Nephron (organoid): ENCODE measurements around the gene ELK3.
A peak's percentile ranks its signal among the peaks of the same experiment; 100 is the strongest.

Source experiments
- H3K27ac Mint-ChIP-seq, 3 experiments: 2 replicates each; pipeline ENCODE4 v1.8.0; 2020; ENCODE audit warnings: mixed read lengths in 3 of 3, mild to moderate bottlenecking in 2 of 3, moderate library complexity in 1 of 3
- H3K27me3 Mint-ChIP-seq: 2 replicates; pipeline ENCODE4 v1.8.0; 2021; ENCODE audit warnings: low read depth, mild to moderate bottlenecking, moderate library complexity, mixed read lengths
- H3K36me3 Mint-ChIP-seq: 2 replicates; pipeline ENCODE4 v1.8.0; 2020; ENCODE audit warnings: low read depth, mixed read lengths
- H3K4me1 Mint-ChIP-seq: 2 replicates; pipeline ENCODE4 v1.8.0; 2020; ENCODE audit warnings: mixed read lengths
- H3K4me3 Mint-ChIP-seq, 3 experiments: 2 replicates each; pipeline ENCODE4 v1.8.0; 2020; ENCODE audit warnings: mild to moderate bottlenecking in 3 of 3, mixed read lengths in 3 of 3, moderate library complexity in 2 of 3
- H3K9me3 Mint-ChIP-seq: 2 replicates; pipeline ENCODE4 v1.8.0; 2020; ENCODE audit warnings: mixed read lengths
- TF ChIP-seq, protein P1 (sequence below), 3 experiments: fragments of 200-600 bp; sonication (generic); IDR thresholded peaks; one replicate each; pipeline ENCODE4 v1.5.0; 2021; ENCODE audit warnings: antibody characterized with exemption in 3 of 3; ENCODE audit not compliant: unreplicated experiment in 3 of 3

ELK3 gene

DNA sequence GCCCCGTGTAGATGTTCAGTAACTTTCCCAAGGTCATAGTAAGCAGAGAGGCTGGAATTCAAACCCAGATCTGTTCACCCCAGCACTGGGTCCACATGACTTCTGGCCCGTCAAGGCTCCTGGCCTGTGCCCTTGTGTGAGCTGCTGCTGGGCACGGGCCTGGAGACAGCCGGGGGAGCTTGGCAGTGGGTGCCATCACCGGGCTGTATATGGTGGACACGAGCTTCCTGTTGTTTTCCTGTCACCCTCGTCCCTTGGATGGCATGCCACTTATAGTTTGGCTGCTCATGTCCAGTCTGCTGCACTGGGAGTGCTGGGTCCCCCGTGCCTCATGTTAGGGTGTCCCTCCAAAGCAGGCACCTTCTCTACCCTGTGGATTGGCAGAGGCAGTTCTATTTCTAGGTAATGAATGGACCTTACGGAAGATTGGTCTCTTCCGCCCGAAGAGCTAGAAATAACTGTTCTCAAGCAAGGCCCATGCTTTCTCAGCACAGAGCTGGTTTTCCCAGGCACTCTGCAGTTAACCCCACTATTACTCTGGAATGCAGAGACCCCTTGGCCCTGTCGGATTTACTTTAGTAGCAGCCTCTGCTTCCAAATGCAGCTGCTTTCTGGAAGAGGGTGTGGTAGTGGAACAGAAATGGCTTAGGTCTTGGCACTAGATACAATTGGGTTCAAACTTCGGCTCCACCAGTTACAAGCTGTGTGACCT, 44.3 kb downstream of the ELK3 start:
- TF ChIP-seq, protein P1, sequence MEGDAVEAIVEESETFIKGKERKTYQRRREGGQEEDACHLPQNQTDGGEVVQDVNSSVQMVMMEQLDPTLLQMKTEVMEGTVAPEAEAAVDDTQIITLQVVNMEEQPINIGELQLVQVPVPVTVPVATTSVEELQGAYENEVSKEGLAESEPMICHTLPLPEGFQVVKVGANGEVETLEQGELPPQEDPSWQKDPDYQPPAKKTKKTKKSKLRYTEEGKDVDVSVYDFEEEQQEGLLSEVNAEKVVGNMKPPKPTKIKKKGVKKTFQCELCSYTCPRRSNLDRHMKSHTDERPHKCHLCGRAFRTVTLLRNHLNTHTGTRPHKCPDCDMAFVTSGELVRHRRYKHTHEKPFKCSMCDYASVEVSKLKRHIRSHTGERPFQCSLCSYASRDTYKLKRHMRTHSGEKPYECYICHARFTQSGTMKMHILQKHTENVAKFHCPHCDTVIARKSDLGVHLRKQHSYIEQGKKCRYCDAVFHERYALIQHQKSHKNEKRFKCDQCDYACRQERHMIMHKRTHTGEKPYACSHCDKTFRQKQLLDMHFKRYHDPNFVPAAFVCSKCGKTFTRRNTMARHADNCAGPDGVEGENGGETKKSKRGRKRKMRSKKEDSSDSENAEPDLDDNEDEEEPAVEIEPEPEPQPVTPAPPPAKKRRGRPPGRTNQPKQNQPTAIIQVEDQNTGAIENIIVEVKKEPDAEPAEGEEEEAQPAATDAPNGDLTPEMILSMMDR (IDR thresholded peaks at IDR 0.05; ENCODE audit: unreplicated experiment in 3 of 3) = no peak
- Mint-ChIP-seq H3K4me3 (no peak overlapping the region), H3K27me3 (no peaks in the 10 kb centered on the region), H3K9me3 (no peaks in the 10 kb centered on the region), H3K36me3 (peaks cover 10% of the 10 kb centered on the region), H3K27ac (no peak overlapping the region), H3K4me1 (peaks cover 55% of the 10 kb centered on the region)

DNA sequence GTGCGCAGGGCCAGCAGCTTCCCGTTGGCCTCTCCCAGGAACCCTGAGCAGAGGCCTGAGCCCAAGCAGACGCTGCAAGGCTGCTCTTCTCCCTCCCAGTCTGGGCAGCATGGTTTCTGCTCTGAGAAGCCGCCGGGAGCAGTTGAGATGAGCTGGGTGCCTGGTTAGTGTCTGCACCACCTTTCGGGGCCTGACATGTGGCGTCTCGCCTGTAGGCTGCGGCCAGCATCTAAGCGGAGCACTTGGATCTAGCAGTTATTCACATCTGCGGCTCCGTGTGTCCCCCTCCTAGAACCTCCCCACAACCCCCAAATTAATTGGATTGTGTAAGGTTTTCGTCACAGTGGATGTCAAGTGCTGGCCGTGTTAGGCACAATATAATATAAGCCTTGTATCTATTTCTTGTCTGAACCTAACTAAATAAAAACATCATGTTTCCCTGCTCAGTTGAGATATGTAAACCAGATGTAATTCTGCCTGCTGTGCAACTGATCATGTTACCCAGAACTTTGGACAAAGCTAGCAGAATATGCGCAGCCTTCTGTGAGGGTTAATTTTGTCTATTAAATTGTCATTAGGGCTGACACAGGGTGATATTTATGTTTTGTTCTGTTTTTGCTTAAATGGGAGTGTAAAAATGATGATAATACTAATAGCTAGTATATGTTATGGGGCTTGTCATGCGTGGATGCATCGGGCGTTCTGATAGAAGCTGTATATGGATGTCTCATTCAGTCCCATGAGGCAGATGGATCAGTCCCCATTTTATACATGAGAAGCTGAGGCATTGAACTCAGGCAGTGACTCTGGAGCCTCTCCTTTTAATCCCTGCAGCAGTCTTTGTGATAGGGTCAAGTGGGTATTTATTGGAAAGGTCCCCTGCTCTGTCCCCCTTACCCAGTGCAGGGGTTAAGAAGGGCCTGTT, 45.8 kb downstream of the ELK3 start:
- Mint-ChIP-seq H3K27me3 (no peaks in the 10 kb centered on the region), H3K4me1 (peaks cover 43% of the 10 kb centered on the region)

DNA sequence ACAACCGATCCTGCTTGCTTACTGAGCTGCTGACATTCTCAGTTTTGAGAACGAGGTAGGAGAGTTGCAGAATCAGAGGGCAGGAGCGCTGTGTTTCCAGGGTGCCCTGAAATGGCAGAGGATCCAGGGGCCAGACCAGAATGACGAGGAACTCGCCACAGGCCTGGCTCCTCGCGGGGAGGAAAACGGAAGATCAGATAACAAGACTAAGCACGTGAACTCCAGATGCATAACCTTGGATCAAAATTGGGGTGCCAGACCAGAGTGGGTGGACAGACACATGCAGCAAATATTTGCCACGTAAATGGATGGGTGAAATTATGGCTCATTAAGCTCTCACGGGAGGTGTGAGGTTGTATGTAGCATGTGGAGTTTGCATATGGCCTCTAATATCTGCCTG, 46.5 kb downstream of the ELK3 start:
- Mint-ChIP-seq H3K27ac (peak overlapping the region; percentile 20 to 51 (median 24)), H3K4me1 (peaks cover 39% of the 10 kb centered on the region), H3K27me3 (no peaks in the 10 kb centered on the region), H3K36me3 (peaks cover 10% of the 10 kb centered on the region), H3K4me3 (no peak overlapping the region), H3K9me3 (no peaks in the 10 kb centered on the region)
- TF ChIP-seq, protein P1 (IDR thresholded peaks at IDR 0.05; ENCODE audit: unreplicated experiment in 3 of 3) = no peak

More for the DNA sequence above, 45.8 kb downstream of the ELK3 start:
- no peaks in the 10 kb centered on the region for H3K9me3 Mint-ChIP-seq
- peak overlapping the region in 1 of 3 experiments; percentile 31 for H3K4me3 Mint-ChIP-seq
- TF ChIP-seq, protein P1 (IDR thresholded peaks at IDR 0.05; ENCODE audit: unreplicated experiment in 3 of 3) = no peak
- H3K27ac Mint-ChIP-seq = peak overlapping the region; percentile 20 to 58 (median 24)
- peaks cover 10% of the 10 kb centered on the region for H3K36me3 Mint-ChIP-seq

DNA sequence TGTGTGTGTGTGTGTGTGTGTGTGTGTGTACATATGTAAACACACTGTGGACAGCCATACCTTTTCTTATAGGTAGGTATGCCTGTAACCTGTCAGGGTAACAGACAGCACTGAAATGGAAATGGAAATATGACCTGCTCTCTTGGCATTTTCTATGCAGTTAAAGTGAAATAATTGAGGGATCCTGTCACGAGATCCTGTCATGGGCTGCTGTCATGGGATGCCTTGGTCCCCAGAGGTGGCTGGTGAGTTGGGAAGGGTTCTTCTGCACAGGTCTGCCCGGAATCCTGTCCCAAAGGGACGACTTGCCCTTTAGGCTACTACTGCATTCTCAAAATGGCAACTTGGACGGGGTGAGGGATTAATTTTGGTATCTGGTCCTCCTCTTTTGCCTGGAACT, 47.3 kb downstream of the ELK3 start:
- Mint-ChIP-seq H3K36me3 (peaks cover 11% of the 10 kb centered on the region), H3K4me1 (peaks cover 39% of the 10 kb centered on the region), H3K27me3 (no peaks in the 10 kb centered on the region), H3K9me3 (no peaks in the 10 kb centered on the region), H3K4me3 (no peak overlapping the region), H3K27ac (no peak overlapping the region)
- TF ChIP-seq, protein P1 (IDR thresholded peaks at IDR 0.05; ENCODE audit: unreplicated experiment in 3 of 3) = no peak

DNA sequence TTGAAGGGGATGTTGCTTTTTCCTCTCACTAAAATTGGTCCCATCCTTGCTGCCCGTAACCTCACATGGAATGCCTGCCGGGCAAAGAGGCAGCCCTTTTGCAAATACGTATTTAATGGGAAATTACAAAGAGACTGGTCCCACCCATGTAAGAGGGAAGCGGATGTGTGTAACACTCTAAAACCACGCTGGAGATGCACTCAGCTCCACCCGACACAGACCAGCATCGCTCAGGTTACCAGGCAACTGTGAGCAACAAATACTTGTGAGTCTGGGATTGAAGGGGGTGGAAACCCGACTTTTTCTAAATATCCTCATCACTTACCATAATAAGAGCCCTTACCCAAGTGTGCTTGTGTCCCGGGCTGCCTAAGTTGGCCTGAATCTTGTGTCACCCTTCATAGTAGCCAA, 47.7 kb downstream of the ELK3 start:
- H3K36me3 Mint-ChIP-seq = peaks cover 13% of the 10 kb centered on the region
- H3K4me3 Mint-ChIP-seq = no peak overlapping the region
- no peaks in the 10 kb centered on the region for H3K9me3 Mint-ChIP-seq
- H3K27me3 Mint-ChIP-seq = no peaks in the 10 kb centered on the region
- peaks cover 37% of the 10 kb centered on the region for H3K4me1 Mint-ChIP-seq
- no peak overlapping the region for H3K27ac Mint-ChIP-seq
- TF ChIP-seq, protein P1 (IDR thresholded peaks at IDR 0.05; ENCODE audit: unreplicated experiment in 3 of 3) = no peak
